Mesendoderm (in vitro differentiated cells): Measurements from ENCODE around the gene RANBP3. TPM values are rescaled to one million over a fixed set of nuclear protein-coding genes. Genes with fewer than 3 reads are reported as not detected.
"Not testable (repeated sequence)": the region's sequence is repeated elsewhere in the genome, so short reads cannot be mapped to it uniquely, and the experiment has no call there.

Experiments
- DNase-seq: peaks from one replicate; pipeline ENCODE4 v3.0.0; 2013
- H2AK5ac ChIP-seq: 2 replicates; pipeline ENCODE4 v1.6.1; 2013; ENCODE audit warnings: low read length, inconsistent platforms
- H2BK120ac ChIP-seq: 2 replicates; pipeline ENCODE4 v1.6.1; 2013; ENCODE audit warnings: low read depth, mild to moderate bottlenecking, low read length, moderate library complexity, mixed read lengths
- H2BK15ac ChIP-seq: replicated peaks from 2 replicates; pipeline ENCODE4 v1.6.1; 2013; ENCODE audit warnings: low read depth, mild to moderate bottlenecking, moderate library complexity
- H2BK5ac ChIP-seq: 2 replicates; pipeline ENCODE4 v1.6.1; 2013; ENCODE audit warnings: low read length, inconsistent platforms
- H3K18ac ChIP-seq: 2 replicates; pipeline ENCODE4 v1.6.1; 2013; ENCODE audit warnings: mild to moderate bottlenecking, low read length, mixed read lengths
- H3K23ac ChIP-seq: one replicate; pipeline ENCODE4 v1.6.1; 2013; ENCODE audit warnings: low read length
- H3K27ac ChIP-seq: 2 replicates; pipeline ENCODE4 v1.5.1; 2013; ENCODE audit warnings: low read depth, mild to moderate bottlenecking, inconsistent platforms, low read length, moderate library complexity
- H3K27me3 ChIP-seq: 2 replicates; pipeline ENCODE4 v1.6.1; 2013; ENCODE audit warnings: low read length, control low read depth, mild to moderate bottlenecking, inconsistent platforms; ENCODE audit not compliant: insufficient read depth, poor library complexity
- H3K36me3 ChIP-seq: 2 replicates; pipeline ENCODE4 v1.6.1; 2013; ENCODE audit warnings: low read length, inconsistent platforms; ENCODE audit not compliant: control insufficient read depth, insufficient read depth
- H3K4ac ChIP-seq: one replicate; pipeline ENCODE4 v1.6.1; 2013; ENCODE audit warnings: low read depth, mild to moderate bottlenecking, low read length, moderate library complexity
- H3K4me1 ChIP-seq: 2 replicates; pipeline ENCODE4 v1.6.1; 2013; ENCODE audit warnings: low read depth, low read length, inconsistent platforms; ENCODE audit not compliant: control insufficient read depth
- H3K4me2 ChIP-seq: 2 replicates; pipeline ENCODE4 v1.6.1; 2013; ENCODE audit warnings: low read length
- H3K4me3 ChIP-seq: 2 replicates; pipeline ENCODE4 v1.5.1; 2013; ENCODE audit warnings: mild to moderate bottlenecking, low read length
- H3K56ac ChIP-seq: one replicate; pipeline ENCODE4 v1.6.1; 2013; ENCODE audit warnings: low read length
- H3K79me1 ChIP-seq: 2 replicates; pipeline ENCODE4 v1.6.1; 2013; ENCODE audit warnings: low read length, inconsistent platforms
- H3K79me2 ChIP-seq: 2 replicates; pipeline ENCODE4 v1.6.1; 2013; ENCODE audit warnings: mild to moderate bottlenecking, low read length; ENCODE audit not compliant: control insufficient read depth, insufficient read depth
- H3K9ac ChIP-seq: 2 replicates; pipeline ENCODE4 v1.6.1; 2013; ENCODE audit warnings: low read length, inconsistent platforms
- H4K5ac ChIP-seq: one replicate; pipeline ENCODE4 v1.6.1; 2013; ENCODE audit warnings: low read length
- H4K8ac ChIP-seq: one replicate; pipeline ENCODE4 v1.6.1; 2013; ENCODE audit warnings: low read depth, mild to moderate bottlenecking, control low read depth, low read length, moderate library complexity
- WGBS: extraction: QIAGEN DNeasy Blood & Tissue Kit; methylation state at CpG from one replicate; pipeline ENCODE4 v1.1.7; 2013; ENCODE audit warnings: low lambda C conversion rate, missing lambda C conversion rate; ENCODE audit not compliant: insufficient coverage; ENCODE audit errors: extremely low coverage; 5-methylcytosine and 5-hydroxymethylcytosine counted together
- polyA plus RNA-seq, 2 experiments: library from polyadenylated mRNA; stranded (reverse); fragments of 200-250 nt; gene quantifications; one replicate each; pipeline ENCODE4 v1.2.3, GENCODE V29; 2013

RANBP3 gene, protein sequence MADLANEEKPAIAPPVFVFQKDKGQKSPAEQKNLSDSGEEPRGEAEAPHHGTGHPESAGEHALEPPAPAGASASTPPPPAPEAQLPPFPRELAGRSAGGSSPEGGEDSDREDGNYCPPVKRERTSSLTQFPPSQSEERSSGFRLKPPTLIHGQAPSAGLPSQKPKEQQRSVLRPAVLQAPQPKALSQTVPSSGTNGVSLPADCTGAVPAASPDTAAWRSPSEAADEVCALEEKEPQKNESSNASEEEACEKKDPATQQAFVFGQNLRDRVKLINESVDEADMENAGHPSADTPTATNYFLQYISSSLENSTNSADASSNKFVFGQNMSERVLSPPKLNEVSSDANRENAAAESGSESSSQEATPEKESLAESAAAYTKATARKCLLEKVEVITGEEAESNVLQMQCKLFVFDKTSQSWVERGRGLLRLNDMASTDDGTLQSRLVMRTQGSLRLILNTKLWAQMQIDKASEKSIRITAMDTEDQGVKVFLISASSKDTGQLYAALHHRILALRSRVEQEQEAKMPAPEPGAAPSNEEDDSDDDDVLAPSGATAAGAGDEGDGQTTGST
- polyA plus RNA-seq (2013, experiment 1 of 2): 109 TPM
- 113 TPM for polyA plus RNA-seq (2013, experiment 2 of 2)

DNA sequence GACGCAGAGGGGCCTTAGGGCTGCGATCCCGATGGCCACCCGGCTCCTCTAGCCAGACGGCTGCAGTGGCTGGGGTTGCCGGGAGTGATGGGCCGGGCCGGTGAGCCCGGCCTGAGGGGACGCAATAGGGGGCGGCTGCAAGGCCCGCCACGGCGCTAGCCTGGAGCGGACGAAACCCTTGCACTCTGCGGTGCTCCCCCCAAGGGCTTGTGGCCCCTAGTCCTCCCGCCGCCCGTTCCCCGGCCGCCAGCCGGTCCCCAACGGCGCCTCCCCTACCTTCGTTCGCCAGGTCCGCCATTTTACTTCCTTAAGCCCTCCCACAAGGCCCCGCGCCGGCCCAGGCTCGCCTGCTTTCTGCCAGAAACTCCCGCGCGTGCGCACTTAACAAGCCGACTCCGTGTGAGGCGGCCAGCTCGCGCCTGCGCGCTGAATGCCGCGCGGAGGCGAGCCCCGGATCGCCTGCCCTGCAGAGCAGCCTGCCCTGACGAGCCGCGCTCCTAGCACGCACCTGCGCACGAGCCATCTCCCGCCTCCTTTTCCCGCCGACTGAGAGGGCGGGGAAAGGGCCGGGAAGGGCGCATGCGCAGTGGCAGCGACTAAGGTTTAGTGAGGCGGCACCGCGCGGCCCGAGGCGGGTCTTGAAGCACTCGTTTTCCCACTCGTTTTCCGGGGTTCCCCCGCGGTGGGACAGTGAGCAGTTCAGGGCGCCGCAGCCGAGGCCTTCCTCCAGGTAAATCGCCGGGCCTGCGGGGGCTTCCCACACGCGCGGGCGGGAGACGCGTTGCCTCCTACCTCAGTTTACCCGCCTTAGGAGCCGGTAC is at the start of gene RANBP3:
Gene RANBP3, minus strand, starts transcription at position 356 of the 821 bp plus-strand sequence. Its CDS starts 58 bp downstream, at position 298.
- peaks cover 3% of the 10 kb centered on the region for H3K4me1 ChIP-seq
- peaks cover 35% of the 10 kb centered on the region for H3K79me1 ChIP-seq
- peak within 1 kb of the TSS; percentile 96 for H3K4me3 ChIP-seq
- H3K4me2 ChIP-seq: peak within 1 kb of the TSS; percentile 68
- no peaks in the 10 kb centered on the region for H3K36me3 ChIP-seq
- peak within 1 kb of the TSS; percentile 77 for H4K8ac ChIP-seq
- no peak within 1 kb of the TSS for H2BK15ac ChIP-seq
- no peak within 1 kb of the TSS for H4K5ac ChIP-seq
- H3K56ac ChIP-seq: peak within 1 kb of the TSS; percentile 95
- peak within 1 kb of the TSS; percentile 77 for H3K18ac ChIP-seq
- H3K27ac ChIP-seq: peak within 1 kb of the TSS; percentile 91
- H2BK5ac ChIP-seq: peak within 1 kb of the TSS; percentile 59
- peak; percentile 99 for DNase-seq
- peak within 1 kb of the TSS; percentile 72 for H3K23ac ChIP-seq
- H2BK120ac ChIP-seq: no peak within 1 kb of the TSS
- peaks cover 47% of the 10 kb centered on the region for H3K79me2 ChIP-seq
- no peak within 1 kb of the TSS for H2AK5ac ChIP-seq
- peak within 1 kb of the TSS; percentile 91 for H3K4ac ChIP-seq
- WGBS: no CpG with 5 or more reads among the region's 88 CpGs
- H3K27me3 ChIP-seq: no peaks in the 10 kb centered on the region
- H3K9ac ChIP-seq: peak within 1 kb of the TSS; percentile 91

DNA sequence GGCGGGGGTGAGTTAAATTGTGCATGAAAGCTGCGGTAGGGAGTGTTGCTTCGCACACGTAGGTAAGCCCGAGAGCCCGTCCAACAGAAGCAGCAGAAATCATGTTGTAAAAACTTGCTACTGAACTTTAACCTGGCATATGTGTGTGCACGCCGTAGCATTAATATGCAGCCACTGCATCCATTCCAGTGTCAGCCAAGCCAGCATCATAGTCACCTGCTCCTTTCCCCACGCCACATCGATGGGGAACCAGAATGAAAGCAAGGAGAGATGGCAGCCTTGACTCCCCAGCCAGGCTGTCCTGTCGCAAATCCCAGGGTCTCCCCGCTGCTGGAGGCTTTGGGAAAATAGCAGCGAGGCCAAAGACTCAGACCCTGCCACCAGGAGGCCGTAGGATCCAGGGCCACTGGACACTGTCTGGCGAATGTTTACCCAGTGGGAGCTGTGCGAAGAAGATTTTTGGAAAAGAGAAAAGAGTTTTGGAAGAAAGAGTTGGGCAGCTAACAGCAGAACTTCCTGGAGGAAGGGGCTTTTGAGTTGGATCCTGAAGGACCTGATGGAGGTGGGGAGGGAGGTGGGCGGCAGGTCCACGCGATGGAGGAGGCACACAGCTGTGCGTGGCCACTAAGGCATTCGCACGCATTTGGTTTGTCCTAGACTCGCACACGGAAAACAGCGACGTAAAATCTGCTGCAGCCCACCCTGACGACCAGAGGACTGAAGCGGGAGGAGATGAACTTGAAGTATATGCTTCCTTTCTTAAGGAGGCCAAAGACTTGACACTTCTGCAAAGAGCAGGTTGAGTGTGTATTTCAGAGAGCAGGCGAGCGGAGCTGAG is 48.7 kb upstream of the RANBP3 start:
- Histone ChIP-seq H3K18ac (no peak overlapping the region), H3K4me3 (no peak overlapping the region), H3K9ac (no peak overlapping the region), H3K79me1 (no peaks in the 10 kb centered on the region), H3K27me3 (no peaks in the 10 kb centered on the region), H4K8ac (no peak overlapping the region), H3K27ac (no peak overlapping the region), H3K56ac (no peak overlapping the region), H4K5ac (no peak overlapping the region), H3K36me3 (no peaks in the 10 kb centered on the region), H2BK120ac (no peak overlapping the region), H3K23ac (no peak overlapping the region), H3K4me2 (no peak overlapping the region), H2AK5ac (no peak overlapping the region), H2BK15ac (no peak overlapping the region), H3K4me1 (no peaks in the 10 kb centered on the region), H3K79me2 (no peaks in the 10 kb centered on the region), H2BK5ac (no peak overlapping the region), H3K4ac (no peak overlapping the region)
- no peak for DNase-seq
- WGBS: no CpG with 5 or more reads among the region's 30 CpGs

DNA sequence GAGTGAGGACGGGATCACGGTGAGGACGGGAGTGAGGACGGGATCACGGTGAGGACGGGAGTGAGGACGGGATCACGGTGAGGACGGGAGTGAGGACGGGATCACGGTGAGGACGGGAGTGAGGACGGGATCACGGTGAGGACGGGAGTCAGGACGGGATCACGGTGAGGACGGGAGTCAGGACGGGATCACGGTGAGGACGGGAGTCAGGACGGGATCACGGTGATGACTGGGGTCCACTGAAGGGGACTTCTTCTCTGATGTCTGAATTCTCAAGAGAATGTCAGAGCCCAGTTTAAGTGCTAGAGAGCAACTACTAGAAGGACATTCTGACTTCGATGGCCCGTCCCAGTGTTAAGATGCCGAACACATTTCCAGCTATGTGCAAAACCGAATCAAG is 46.8 kb upstream of the RANBP3 start:
- not testable (repeated sequence) for H3K36me3 ChIP-seq, H3K4me2 ChIP-seq, H2AK5ac ChIP-seq, H3K27ac ChIP-seq, H3K4me1 ChIP-seq, H4K8ac ChIP-seq, H2BK15ac ChIP-seq, H2BK120ac ChIP-seq, H3K27me3 ChIP-seq, H3K23ac ChIP-seq, H3K79me1 ChIP-seq, H4K5ac ChIP-seq, H3K9ac ChIP-seq, H3K79me2 ChIP-seq, H2BK5ac ChIP-seq, H3K56ac ChIP-seq, DNase-seq, H3K18ac ChIP-seq, H3K4me3 ChIP-seq, H3K4ac ChIP-seq
- no CpG with 5 or more reads among the region's 27 CpGs for WGBS

DNA sequence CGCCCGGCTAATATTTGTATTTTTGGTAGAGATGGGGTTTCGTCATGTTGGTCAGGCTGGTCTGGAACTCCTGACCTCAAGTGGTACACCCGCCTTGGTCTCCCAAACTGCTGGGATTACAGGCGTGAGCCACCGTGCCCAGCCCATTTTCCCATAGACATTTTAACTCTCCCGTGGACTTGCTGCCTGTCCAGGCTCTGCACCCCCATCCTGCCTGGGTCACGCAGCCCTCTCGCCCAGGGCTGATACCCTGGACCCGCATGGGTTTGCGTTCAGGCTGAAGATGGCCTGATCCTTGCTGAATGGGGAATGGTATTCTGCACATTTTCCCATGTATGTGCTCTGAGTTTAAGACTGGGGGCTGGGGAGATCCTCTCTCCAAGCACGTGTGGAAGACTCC is 46.0 kb upstream of the RANBP3 start:
- Histone ChIP-seq H3K4me1 (no peaks in the 10 kb centered on the region), H3K23ac (no peak overlapping the region), H2AK5ac (no peak overlapping the region), H3K79me2 (no peaks in the 10 kb centered on the region), H3K4ac (no peak overlapping the region), H2BK120ac (no peak overlapping the region), H3K27me3 (no peaks in the 10 kb centered on the region), H3K4me2 (no peak overlapping the region), H2BK15ac (no peak overlapping the region), H3K4me3 (no peak overlapping the region), H3K27ac (no peak overlapping the region), H3K79me1 (no peaks in the 10 kb centered on the region), H3K18ac (no peak overlapping the region), H4K8ac (no peak overlapping the region), H2BK5ac (no peak overlapping the region), H3K56ac (no peak overlapping the region), H3K36me3 (no peaks in the 10 kb centered on the region), H4K5ac (no peak overlapping the region), H3K9ac (no peak overlapping the region)
- no CpG with 5 or more reads among the region's 12 CpGs for WGBS
- no peak for DNase-seq

DNA sequence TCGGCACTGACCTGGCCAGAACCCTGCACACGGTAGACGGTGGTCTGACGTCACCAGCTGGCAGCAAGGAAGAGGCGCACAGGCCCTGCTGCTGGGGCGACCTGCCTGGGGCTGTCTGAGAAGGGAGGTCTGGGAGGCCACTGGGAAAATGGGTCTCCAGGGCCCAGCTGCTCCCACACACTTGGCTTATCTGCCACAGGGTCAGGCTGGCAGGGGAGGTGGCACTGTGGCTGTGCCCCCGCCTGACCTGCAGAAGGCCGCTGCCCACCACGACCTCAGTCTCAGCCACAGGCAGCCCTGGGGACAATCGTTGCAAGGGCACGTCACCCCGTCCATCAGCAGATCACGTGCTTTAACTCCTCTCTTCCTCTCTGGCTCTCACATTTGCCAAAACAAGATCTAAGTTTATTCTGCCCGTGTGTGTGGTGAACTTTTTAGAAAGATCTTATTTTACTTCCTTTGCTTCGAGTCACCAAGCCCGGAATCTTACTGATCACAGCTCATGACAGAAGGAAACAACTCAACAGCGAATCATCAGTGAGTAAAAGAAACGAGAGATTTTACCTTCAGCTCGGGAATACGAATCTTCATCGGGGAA is 45.2 kb upstream of the RANBP3 start:
- no peak overlapping the region for H4K8ac ChIP-seq
- no peak overlapping the region for H2AK5ac ChIP-seq
- no peak overlapping the region for H3K4me2 ChIP-seq
- H3K36me3 ChIP-seq: no peaks in the 10 kb centered on the region
- no peaks in the 10 kb centered on the region for H3K79me1 ChIP-seq
- no peaks in the 10 kb centered on the region for H3K4me1 ChIP-seq
- no peak overlapping the region for H3K9ac ChIP-seq
- WGBS: no CpG with 5 or more reads among the region's 21 CpGs
- no peak overlapping the region for H3K4me3 ChIP-seq
- H3K23ac ChIP-seq: no peak overlapping the region
- H3K18ac ChIP-seq: no peak overlapping the region
- no peak overlapping the region for H2BK15ac ChIP-seq
- H3K56ac ChIP-seq: no peak overlapping the region
- no peak overlapping the region for H2BK5ac ChIP-seq
- no peak overlapping the region for H3K27ac ChIP-seq
- no peak overlapping the region for H4K5ac ChIP-seq
- H3K27me3 ChIP-seq: no peaks in the 10 kb centered on the region
- no peak for DNase-seq
- H3K79me2 ChIP-seq: no peaks in the 10 kb centered on the region
- no peak overlapping the region for H3K4ac ChIP-seq
- no peak overlapping the region for H2BK120ac ChIP-seq
